SK-N-SH treated with all-trans-retinoic acid at 6 μM for 48 hours (cell line): ENCODE data around the gene CFAP157.

Experiments
- ATAC-seq: fragments of 200-7000 bp; cut with Tn5 transposase; 3 replicates; pipeline ENCODE4 v1.9.1; 2020; ENCODE audit warnings: mild to moderate bottlenecking, moderate library complexity
- ARNTL ChIP-seq: fragments of 450-650 bp; formaldehyde crosslinking; IDR thresholded peaks from 2 replicates; pipeline ENCODE4 v1.5.0; 2020; ENCODE audit warnings: low read depth, mild to moderate bottlenecking, moderate library complexity, borderline replicate concordance
- BACH2 ChIP-seq: fragments of 250-450 bp; sonication (Bioruptor Pico); IDR thresholded peaks from 2 replicates; pipeline ENCODE4 v1.9.0; 2021; ENCODE audit warnings: mild to moderate bottlenecking, borderline replicate concordance
- CSDC2 ChIP-seq: fragments of 250-450 bp; sonication (Bioruptor Pico); IDR thresholded peaks from 2 replicates; pipeline ENCODE4 v1.5.0; 2020; ENCODE audit warnings: mild to moderate bottlenecking, moderate library complexity
- GLIS3 ChIP-seq: fragments of 250-450 bp; sonication (Bioruptor Pico); IDR thresholded peaks from 2 replicates; pipeline ENCODE4 v1.5.0; 2020; ENCODE audit warnings: mild to moderate bottlenecking, moderate library complexity
- ISL1 ChIP-seq: fragments of 250-450 bp; sonication (Bioruptor Pico); IDR thresholded peaks from 2 replicates; pipeline ENCODE4 v2.1.2; 2022; ENCODE audit warnings: mild to moderate bottlenecking, moderate library complexity
- OSR1 ChIP-seq: fragments of 250-450 bp; sonication (Bioruptor Pico); IDR thresholded peaks from 2 replicates; pipeline ENCODE4 v1.8.0; 2022; ENCODE audit warnings: moderate library complexity, mild to moderate bottlenecking, inconsistent platforms
- PPARA ChIP-seq: fragments of 250-450 bp; sonication (Bioruptor Pico); IDR thresholded peaks from 2 replicates; pipeline ENCODE4 v1.5.0; 2020; ENCODE audit warnings: mild to moderate bottlenecking, borderline replicate concordance
- SNAI2 ChIP-seq: fragments of 250-450 bp; sonication (Bioruptor Pico); IDR thresholded peaks from 2 replicates; pipeline ENCODE4 v1.5.0; 2020; ENCODE audit warnings: mild to moderate bottlenecking, moderate library complexity
- TOX ChIP-seq: fragments of 250-450 bp; sonication (Bioruptor Pico); IDR thresholded peaks from 2 replicates; pipeline ENCODE4 v1.8.0; 2021; ENCODE audit warnings: mild to moderate bottlenecking, moderate library complexity, borderline replicate concordance
- ZFP3 ChIP-seq: fragments of 250-450 bp; sonication (Bioruptor Pico); IDR thresholded peaks from 2 replicates; pipeline ENCODE4 v1.5.0; 2020; ENCODE audit warnings: mild to moderate bottlenecking, moderate library complexity
- ZFP30 ChIP-seq: fragments of 450-650 bp; formaldehyde crosslinking; IDR thresholded peaks from 2 replicates; pipeline ENCODE4 v1.5.0; 2022; ENCODE audit warnings: mild to moderate bottlenecking, moderate library complexity
- ZNF70 ChIP-seq: fragments of 450-650 bp; formaldehyde crosslinking; IDR thresholded peaks from 2 replicates; pipeline ENCODE4 v1.5.0; 2020; ENCODE audit warnings: mild to moderate bottlenecking, moderate library complexity
- TF ChIP-seq, protein P1 (sequence below): fragments of 250-450 bp; sonication (Bioruptor Pico); IDR thresholded peaks from 2 replicates; pipeline ENCODE4 v1.5.1; 2021; ENCODE audit warnings: mild to moderate bottlenecking, moderate library complexity
- TF ChIP-seq, protein P2 (sequence below): fragments of 250-450 bp; sonication (Bioruptor Pico); IDR thresholded peaks from 2 replicates; pipeline ENCODE4 v1.5.1; 2020; ENCODE audit warnings: low read depth, mild to moderate bottlenecking, moderate library complexity
- TF ChIP-seq, protein P3 (sequence below): fragments of 250-450 bp; sonication (Bioruptor Pico); IDR thresholded peaks from 2 replicates; pipeline ENCODE4 v1.8.0; 2020; ENCODE audit warnings: mild to moderate bottlenecking, moderate library complexity, borderline replicate concordance
- TF ChIP-seq, protein P4 (sequence below): fragments of 250-450 bp; sonication (Bioruptor Pico); IDR thresholded peaks from 2 replicates; pipeline ENCODE4 v1.5.0; 2020; ENCODE audit warnings: mild to moderate bottlenecking, moderate library complexity

Gene CFAP157

DNA sequence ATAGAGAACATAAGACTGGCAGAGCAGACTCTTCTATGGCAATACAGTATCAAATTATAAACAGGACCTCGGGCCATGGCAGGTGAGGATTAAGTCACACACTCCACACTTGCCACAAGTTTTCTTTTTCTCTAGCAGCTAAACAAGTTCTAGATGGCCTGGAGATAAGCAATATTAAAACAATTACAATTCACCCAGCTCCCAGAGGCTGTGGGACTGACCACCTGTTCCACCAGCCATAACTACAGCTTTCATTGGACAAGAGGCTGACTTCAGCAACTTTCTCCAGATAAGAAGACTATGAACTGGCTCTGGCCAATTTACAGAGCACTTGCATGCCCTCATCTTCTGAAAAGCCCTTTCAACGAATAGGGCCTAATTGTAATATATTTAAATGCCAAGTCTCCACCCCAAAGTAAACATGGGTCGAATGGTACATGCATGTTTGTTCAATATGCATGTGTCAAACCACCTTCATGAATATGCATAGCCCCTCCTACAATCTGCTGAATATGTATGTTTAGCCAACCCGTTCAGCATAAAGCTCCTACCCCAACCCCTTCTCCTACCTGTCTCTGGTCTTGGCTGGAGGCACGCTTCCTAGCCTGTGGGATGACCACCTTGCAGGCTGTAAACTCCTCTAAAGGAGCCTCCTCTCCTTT, 6.1 kb upstream of the CFAP157 start:
- TF ChIP-seq ZFP30 (CRISPR knock-in tag): no peak
- no peak for TF ChIP-seq ARNTL (CRISPR knock-in tag)
- TF ChIP-seq ZFP3 (CRISPR knock-in tag): no peak
- TF ChIP-seq, protein P1, sequence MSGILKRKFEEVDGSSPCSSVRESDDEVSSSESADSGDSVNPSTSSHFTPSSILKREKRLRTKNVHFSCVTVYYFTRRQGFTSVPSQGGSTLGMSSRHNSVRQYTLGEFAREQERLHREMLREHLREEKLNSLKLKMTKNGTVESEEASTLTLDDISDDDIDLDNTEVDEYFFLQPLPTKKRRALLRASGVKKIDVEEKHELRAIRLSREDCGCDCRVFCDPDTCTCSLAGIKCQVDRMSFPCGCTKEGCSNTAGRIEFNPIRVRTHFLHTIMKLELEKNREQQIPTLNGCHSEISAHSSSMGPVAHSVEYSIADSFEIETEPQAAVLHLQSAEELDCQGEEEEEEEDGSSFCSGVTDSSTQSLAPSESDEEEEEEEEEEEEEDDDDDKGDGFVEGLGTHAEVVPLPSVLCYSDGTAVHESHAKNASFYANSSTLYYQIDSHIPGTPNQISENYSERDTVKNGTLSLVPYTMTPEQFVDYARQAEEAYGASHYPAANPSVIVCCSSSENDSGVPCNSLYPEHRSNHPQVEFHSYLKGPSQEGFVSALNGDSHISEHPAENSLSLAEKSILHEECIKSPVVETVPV (CRISPR knock-in tag): no peak
- TF ChIP-seq SNAI2: no peak
- TF ChIP-seq TOX (CRISPR knock-in tag): no peak
- TF ChIP-seq, protein P2, sequence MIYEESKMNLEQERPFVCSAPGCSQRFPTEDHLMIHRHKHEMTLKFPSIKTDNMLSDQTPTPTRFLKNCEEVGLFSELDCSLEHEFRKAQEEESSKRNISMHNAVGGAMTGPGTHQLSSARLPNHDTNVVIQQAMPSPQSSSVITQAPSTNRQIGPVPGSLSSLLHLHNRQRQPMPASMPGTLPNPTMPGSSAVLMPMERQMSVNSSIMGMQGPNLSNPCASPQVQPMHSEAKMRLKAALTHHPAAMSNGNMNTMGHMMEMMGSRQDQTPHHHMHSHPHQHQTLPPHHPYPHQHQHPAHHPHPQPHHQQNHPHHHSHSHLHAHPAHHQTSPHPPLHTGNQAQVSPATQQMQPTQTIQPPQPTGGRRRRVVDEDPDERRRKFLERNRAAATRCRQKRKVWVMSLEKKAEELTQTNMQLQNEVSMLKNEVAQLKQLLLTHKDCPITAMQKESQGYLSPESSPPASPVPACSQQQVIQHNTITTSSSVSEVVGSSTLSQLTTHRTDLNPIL (CRISPR knock-in tag): no peak
- TF ChIP-seq ISL1 (CRISPR knock-in tag): no peak
- TF ChIP-seq CSDC2 (CRISPR knock-in tag): no peak
- TF ChIP-seq PPARA: no peak
- TF ChIP-seq, protein P3, sequence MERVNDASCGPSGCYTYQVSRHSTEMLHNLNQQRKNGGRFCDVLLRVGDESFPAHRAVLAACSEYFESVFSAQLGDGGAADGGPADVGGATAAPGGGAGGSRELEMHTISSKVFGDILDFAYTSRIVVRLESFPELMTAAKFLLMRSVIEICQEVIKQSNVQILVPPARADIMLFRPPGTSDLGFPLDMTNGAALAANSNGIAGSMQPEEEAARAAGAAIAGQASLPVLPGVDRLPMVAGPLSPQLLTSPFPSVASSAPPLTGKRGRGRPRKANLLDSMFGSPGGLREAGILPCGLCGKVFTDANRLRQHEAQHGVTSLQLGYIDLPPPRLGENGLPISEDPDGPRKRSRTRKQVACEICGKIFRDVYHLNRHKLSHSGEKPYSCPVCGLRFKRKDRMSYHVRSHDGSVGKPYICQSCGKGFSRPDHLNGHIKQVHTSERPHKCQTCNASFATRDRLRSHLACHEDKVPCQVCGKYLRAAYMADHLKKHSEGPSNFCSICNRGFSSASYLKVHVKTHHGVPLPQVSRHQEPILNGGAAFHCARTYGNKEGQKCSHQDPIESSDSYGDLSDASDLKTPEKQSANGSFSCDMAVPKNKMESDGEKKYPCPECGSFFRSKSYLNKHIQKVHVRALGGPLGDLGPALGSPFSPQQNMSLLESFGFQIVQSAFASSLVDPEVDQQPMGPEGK (CRISPR knock-in tag): no peak
- no peak for TF ChIP-seq BACH2 (CRISPR knock-in tag)
- no peak for TF ChIP-seq GLIS3 (CRISPR knock-in tag)
- TF ChIP-seq OSR1 (CRISPR knock-in tag): no peak
- TF ChIP-seq, protein P4, sequence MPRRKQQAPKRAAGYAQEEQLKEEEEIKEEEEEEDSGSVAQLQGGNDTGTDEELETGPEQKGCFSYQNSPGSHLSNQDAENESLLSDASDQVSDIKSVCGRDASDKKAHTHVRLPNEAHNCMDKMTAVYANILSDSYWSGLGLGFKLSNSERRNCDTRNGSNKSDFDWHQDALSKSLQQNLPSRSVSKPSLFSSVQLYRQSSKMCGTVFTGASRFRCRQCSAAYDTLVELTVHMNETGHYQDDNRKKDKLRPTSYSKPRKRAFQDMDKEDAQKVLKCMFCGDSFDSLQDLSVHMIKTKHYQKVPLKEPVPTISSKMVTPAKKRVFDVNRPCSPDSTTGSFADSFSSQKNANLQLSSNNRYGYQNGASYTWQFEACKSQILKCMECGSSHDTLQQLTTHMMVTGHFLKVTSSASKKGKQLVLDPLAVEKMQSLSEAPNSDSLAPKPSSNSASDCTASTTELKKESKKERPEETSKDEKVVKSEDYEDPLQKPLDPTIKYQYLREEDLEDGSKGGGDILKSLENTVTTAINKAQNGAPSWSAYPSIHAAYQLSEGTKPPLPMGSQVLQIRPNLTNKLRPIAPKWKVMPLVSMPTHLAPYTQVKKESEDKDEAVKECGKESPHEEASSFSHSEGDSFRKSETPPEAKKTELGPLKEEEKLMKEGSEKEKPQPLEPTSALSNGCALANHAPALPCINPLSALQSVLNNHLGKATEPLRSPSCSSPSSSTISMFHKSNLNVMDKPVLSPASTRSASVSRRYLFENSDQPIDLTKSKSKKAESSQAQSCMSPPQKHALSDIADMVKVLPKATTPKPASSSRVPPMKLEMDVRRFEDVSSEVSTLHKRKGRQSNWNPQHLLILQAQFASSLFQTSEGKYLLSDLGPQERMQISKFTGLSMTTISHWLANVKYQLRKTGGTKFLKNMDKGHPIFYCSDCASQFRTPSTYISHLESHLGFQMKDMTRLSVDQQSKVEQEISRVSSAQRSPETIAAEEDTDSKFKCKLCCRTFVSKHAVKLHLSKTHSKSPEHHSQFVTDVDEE (CRISPR knock-in tag): no peak
- ATAC-seq: no peak

DNA sequence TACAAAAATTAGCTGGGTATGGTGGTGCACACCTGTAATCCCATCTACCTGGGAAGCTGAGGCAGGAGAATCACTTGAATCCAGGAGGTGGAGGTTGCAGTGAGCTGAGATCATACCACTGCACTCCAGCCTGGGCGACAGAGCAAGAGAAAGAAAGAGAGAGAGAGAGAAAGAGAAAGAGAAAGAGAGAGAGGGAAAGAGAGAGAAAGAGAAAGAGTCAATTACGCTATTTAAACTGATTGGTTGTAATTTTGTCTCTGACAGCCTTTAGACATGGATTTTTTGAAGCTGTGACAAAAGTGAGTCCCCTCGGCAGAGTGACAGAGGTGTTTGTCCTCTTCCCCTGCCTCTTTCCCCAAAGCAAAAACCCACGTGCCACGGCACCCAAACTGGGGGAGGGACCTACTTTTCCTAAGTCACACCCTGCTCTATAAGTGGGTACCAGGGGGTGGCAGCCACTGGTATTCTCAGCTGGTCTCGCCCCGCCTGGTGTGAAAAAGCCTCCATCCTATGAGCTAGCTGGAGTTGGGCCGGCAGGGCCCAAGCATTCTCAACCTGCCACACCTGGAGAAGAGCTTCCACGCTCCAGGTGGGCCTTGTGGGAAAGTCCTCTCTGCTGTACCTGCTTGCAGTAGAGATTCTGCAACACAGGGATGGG, 3.4 kb upstream of the CFAP157 start:
- TF ChIP-seq ZNF70 (CRISPR knock-in tag) (no peak), ARNTL (CRISPR knock-in tag) (no peak)
- TF ChIP-seq, protein P4 (CRISPR knock-in tag): no peak
- no peak for ATAC-seq

DNA sequence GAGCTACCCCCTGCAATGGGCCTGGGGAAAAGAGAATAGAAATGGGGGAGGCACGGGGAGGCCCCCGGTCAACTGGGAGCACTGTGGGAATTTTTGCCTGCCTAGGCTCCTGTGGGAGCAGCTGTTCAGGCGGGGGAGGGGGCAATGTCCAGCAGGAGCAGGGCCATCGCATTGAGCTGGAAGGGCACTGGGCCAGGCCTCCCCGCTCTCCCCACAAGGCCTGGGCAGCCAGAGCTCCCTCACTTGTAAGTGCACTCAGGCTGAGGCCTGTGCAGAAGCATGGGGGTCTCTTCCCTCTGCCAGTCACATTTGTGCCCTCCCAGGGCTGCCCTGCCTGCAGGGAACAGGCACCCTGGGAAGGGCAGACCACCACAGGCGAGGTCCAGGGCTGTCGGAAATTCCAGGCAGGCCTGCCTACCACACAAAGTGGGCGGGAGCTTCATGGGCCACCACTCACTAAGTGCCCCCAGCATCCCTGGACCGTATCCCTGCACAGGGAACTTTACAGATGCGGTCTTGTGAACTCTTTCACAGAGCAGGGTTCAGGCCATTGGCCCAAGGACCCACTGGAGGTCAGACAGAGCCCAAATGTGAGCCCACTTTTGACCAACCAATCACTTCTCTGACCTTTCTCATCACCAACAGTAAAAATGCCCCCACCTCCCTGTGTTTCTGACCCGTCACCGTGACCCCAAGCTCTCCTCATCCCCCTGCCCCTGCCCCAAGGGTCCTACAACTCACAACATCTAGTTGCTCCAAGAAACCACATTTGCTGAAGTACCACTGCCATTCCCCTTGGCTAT, 1.0 kb upstream of the CFAP157 start:
- no peak for TF ChIP-seq BACH2 (CRISPR knock-in tag)
- TF ChIP-seq GLIS3 (CRISPR knock-in tag): no peak
- TF ChIP-seq OSR1 (CRISPR knock-in tag): no peak
- ATAC-seq: no peak
